HG02852 (cell line): ENCODE data around the gene PARP9.
"Not testable (repeated sequence)": the region's sequence is repeated elsewhere in the genome, so short reads cannot be mapped to it uniquely, and the experiment has no call there.

Experiments used
- ATAC-seq: cut with Tn5 transposase; IDR thresholded peaks from one replicate; pipeline ENCODE4 v1.9.1; 2021; ENCODE audit warnings: mild to moderate bottlenecking, moderate library complexity; ENCODE audit not compliant: unreplicated experiment

The PARP9 gene

DNA sequence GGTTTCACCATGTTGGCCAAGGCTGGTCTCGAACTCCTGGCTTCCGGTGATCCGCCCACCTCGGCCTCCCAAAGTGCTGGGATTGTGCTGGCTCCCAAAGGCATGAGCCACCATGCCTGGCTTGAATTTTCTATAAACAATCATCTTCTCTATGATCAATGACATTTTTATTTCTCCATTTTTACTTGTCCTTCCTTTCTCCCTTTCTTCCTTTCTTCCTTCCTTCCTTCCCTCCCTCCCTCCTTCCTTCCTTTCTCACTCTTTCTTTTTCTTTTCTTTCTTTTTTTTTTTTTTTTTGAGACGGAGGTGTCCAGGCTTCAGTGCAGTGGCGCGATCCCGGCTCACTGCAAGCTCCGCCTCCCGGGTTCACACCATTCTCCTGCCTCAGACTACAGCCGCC, 40.8 kb downstream of the PARP9 start:
- ATAC-seq: no peak

DNA sequence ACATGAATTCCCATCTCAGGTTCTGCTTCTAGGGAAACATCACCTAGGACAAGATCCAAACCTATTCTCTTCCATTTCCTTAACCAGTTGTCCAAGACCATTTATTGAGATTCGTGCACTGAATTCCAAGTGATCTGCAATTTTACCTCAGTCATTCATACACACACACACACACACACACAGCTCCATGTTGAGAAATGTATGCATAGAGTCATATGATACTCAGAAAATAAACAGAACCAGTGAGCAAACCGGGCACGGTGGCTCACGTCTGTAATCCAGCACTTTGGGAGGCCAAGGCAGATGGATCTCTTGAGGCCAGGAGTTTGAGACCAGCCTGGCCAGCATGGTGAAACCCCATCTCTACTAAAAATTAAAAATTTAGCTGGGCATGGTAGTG, 43.2 kb downstream of the PARP9 start:
- ATAC-seq: no peak

- no peak for ATAC-seq
These were observed 44.4 kb downstream of the PARP9 start for GRCh38 chr3:122519693-122520092.

DNA sequence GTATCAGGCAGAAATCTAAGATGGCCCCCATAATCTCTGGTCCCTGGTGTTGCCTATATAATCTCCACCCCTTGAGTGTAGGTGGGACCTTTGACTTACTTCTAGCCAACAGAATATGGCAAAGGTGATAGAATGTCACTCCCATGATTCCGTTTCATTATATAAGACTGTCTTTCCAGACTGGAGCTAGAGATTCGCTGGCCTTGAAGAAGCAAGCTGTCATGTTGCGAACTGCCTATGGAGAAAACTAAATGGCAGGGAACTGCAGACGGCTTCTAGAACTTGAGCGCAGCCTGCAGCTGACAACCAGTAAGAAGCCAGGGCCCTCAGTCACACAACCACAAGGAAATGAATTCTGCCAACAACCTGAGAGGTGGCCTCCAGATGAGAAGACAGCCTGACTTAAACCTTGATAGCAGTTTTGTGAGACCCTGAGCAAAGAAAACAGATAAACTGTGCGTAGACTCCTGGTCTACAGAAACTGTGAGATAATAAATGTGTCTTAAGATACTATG, 47.2 kb downstream of the PARP9 start:
- no peak for ATAC-seq

GRCh38 chr3:122515870-122516269, 48.2 kb downstream of the PARP9 start:
- ATAC-seq: no peak

- no peak for ATAC-seq
These were observed 49.1 kb downstream of the PARP9 start for GRCh38 chr3:122515020-122515468.

- ATAC-seq: peak; percentile 83
These were observed 49.7 kb downstream of the PARP9 start, which contains the start of gene KPNA1 for GRCh38 chr3:122514123-122515019. Gene KPNA1, minus strand, starts transcription at chr3:122514939. Its CDS starts 18,374 bp downstream, at chr3:122496565.

DNA sequence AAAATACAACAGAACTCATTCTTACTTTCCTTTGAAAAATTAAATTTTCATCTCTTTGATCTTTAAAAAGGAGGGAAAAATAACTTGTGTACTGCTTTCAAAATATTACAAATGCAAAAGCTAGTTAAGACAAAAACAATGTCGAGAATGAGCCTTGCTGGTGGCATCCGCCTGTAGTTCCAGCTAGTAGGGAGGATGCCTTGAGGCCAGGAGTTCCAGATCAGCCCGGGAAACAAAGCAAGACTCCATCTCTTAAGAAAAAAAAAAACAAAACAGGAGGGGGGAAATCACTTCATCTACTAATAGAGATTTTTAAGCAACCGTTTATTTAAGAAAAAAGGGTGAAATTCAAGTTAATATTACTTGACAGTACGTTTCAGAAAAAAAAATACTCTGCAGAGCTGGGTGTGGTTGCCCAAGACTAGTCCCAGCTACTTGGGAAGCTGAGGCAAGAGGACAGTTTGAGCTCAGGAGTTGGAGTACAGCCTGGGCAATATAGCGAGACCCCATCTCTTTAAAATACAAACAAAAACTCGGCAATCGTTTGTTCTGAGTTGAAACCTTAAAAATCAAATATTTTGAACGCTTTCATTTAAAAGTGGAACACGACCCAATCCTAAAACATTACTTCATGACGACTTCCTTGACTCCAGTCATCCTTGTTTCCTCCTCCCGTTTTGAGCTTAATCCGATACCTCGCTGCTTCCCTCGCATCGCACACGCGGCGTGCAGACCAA, 50.5 kb downstream of the PARP9 start:
- no peak for ATAC-seq

DNA sequence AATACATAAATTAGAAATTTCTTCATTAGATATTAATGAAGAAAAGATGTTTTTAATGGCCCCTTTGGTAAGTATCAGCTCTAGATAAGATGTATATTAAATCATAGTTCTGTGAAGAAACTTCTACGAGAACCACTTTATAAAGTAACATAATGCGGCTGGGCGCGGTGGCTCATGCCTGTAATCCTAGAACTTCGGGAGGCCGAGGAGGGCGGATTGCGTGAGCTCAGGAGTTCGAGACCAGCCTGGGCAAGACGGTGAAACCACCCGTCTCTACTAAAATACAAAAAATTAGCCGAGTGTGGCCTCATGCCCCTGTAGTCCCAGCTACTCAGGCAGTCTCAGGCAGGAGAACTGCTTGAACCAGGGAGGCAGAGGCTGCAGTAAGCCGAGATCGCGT, 51.8 kb downstream of the PARP9 start:
- no peak for ATAC-seq

DNA sequence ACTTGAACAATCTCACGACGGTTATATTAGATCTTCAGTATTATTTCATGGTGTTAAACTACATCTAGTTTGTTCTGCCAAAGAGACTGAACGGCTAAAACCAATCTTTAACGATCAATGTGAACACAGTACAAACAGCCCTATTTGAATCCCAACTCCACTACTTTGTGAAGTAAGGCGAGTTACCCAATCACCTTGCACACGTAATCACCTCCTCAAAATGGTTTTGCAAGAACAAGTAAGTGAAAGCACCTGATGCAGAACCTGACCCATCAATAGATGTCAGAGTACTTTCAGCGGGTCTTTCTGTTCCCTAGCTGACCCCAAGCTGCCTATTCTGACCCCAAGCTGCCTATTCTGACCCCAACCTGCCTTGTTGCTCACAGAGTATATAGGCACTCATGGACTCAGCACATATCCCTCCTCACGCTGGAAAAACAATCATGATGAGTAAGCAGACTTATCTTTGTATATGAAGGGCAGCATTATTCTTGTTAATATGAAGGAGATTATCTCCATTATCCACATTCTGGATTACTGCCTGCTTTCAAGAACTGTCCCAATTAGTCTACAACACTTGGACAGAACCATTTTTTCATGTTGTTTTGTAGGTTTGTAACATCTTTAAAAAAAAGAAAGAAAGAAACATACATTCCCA, 53.1 kb downstream of the PARP9 start:
- no peak for ATAC-seq

GRCh38 chr3:122508944-122509343, 55.2 kb downstream of the PARP9 start:
- not testable (repeated sequence) for ATAC-seq

GRCh38 chr3:122508135-122508914, 55.8 kb downstream of the PARP9 start:
- no peak for ATAC-seq

DNA sequence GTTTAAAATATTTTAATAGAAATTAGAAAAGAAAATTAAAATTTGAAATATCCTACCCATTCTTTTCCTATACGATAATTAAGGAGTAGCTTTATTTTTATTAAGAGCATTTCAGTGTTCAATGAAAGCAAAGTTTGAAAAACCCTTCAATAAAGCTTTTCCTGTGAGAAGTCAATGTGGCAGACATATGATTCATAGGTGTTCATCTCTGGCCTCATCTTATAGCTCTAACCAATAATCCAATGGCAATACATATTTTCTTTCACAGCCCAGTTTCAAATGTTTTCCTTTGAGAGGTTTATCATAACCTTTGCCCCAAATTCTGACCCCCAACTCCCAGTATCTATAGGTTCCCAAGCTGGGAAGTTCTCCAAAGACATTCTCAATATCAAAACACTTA, 57.6 kb downstream of the PARP9 start:
- ATAC-seq: no peak

DNA sequence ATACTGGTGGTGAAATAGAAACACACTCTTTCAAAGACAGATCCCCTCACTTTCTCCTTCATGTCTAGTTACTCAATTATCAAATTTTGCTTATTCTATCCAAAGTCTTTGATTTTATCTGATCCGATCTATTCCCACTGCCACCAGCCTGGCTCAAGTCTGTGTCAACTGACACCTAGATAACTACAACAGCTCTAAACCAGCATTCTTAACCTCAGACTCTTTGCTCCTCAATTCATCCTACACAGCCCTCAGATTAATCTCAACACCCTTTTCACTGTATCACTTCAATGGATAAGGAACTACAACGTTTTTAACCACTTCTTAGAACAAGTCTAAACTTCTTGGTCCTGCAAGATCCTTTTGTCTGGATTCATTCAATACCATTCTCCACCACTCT, 58.4 kb downstream of the PARP9 start:
- no peak for ATAC-seq

GRCh38 chr3:122502941-122503340, 61.2 kb downstream of the PARP9 start:
- ATAC-seq: no peak

- no peak for ATAC-seq
These were observed 62.0 kb downstream of the PARP9 start for GRCh38 chr3:122502139-122502538.

DNA sequence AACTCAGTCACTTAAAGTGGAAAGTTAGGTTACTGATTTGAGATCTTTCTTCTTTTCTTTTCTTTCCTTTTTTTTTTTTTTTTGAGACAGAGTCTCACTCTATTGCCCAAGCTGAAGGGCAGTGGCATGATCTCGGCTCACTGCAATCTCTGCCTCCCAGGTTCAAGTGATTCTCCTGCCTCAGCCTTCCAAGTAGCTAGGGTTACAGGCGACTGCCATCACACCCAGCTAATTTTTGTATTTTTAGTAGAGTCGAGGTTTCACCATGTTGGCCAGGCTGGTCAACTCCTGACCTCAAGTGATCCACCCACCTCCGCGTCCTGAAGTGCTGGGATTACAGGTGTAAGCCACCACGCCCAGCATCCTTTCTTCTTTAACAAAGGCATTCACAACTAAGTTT, 63.1 kb downstream of the PARP9 start:
- not testable (repeated sequence) for ATAC-seq

- no peak for ATAC-seq
These were observed 65.9 kb downstream of the PARP9 start for GRCh38 chr3:122498152-122498551.

DNA sequence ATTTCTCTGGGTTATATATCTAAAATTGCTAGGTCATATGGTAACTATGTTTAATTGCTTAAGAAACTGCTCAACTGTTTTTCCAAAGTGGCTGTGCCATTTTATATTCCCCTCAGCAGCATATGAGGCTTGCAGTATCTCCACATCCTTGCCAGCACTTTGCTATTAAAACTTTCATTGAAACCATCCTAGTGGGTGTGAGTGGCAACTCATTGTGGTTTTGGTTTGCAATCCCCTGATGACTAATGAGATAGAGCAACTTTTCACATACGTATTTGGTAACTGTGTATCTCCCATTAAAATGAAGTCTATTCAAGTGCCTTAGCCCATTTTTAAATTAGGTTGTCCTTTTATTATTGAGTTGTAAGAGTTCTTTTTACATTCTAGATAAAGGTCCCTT, 66.7 kb downstream of the PARP9 start:
- ATAC-seq: peak; percentile 67

- no peak for ATAC-seq
These were observed 67.6 kb downstream of the PARP9 start for GRCh38 chr3:122496508-122496907.
